Measurements from ENCODE around the gene ABR. TPM values are rescaled to one million over a fixed set of nuclear protein-coding genes. Genes with fewer than 3 reads are reported as not detected.
"Not testable (repeated sequence)": the region's sequence is repeated elsewhere in the genome, so short reads cannot be mapped to it uniquely, and the experiment has no call there.

ABR gene
- total and polyA plus RNA-seq, 2 donors: 17.7 to 37.6 TPM

DNA sequence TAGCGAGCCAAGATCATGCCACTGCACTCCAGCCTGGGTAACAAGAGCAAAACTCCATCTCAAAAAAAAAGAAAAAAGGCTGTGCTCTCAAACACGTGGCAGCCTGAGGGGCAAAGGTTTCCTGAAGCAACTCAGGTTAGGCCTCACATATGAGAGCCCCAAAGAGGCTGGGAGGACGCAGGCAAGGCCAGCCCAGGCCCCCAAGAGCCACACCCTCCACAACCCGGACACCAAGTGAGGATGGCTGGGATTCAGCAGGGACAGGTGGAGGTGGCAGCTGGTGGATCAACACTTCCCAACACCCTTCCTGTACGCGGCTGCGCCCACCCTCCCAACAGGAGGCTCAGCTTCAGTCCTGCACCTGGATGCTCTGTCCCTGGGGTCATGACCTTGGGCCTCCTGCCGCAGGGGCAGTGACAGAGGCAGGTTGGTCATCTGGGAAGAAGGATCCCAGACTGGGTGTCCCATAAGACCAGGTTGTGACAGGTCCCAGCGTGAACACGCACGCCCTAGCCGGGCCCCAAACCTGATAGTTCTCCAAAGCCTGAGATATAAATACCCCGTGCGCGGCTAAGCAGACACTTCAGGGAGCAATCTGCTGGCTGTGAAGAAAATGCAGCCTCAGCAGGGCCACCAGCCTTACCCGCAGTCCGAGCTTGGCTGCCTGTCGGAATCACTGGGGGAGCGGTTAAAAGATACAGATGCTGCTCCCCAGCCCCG is 104.7 kb downstream of the ABR start:
- no peak for DNase-seq (ENCODE audit: low read depth in 6 of 9, low spot score in 9 of 9)
- WGBS: 96% methylated on average over 20 of the region's 20 CpGs
- Histone ChIP-seq H3K27me3 (ENCODE audit: control insufficient read depth in 2 of 2, insufficient read depth in 1 of 2, low read length in 1 of 2) (no peaks in the 10 kb centered on the region), H3K36me3 (ENCODE audit: control insufficient read depth in 2 of 2, insufficient read depth in 2 of 2, low read length in 1 of 2) (peaks cover 8 to 25% of the 10 kb centered on the region in 2 donors), H3K4me1 (ENCODE audit: control insufficient read depth in 2 of 2, insufficient read depth in 2 of 2, low read length in 2 of 2) (no peaks in the 10 kb centered on the region), H3K27ac (ENCODE audit: low read depth in 1 of 2, low read length in 1 of 2) (no peak overlapping the region), H3K4me3 (ENCODE audit: low read length in 2 of 2) (no peak overlapping the region), H3K9me3 (ENCODE audit: control insufficient read depth in 2 of 2, insufficient read depth in 1 of 2, low read length in 1 of 2) (no peaks in the 10 kb centered on the region)

DNA sequence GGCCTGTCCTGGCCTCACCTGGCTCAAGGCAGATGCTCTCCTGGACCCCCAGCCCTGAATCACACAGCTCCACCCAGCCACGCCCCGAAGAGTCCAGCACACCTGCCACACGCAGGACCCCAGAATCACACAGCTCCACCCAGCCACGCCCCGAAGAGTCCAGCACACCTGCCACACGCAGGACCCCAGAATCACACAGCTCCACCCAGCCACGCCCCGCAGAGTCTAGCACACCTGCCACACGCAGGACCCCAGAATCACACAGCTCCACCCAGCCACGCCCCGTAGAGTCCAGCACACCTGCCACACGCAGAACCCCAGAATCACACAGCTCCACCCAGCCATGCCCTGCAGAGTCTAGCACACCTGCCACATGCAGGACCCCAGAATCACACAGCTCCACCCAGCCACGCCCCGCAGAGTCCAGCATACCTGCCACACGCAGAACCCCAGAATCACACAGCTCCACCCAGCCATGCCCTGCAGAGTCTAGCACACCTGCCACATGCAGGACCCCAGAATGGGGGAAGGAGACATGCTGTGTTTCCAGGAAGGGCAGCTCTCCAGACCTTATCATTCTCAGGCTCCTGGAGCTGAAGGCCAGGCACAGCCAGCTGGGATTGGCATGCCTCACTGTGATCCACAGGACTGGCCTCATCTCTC is 105.7 kb downstream of the ABR start:
- not testable (repeated sequence) for H3K4me1 ChIP-seq (ENCODE audit: control insufficient read depth in 2 of 2, insufficient read depth in 2 of 2, low read length in 2 of 2); H3K4me3 ChIP-seq (ENCODE audit: low read length in 2 of 2); H3K27me3 ChIP-seq (ENCODE audit: control insufficient read depth in 2 of 2, insufficient read depth in 1 of 2, low read length in 1 of 2); DNase-seq (ENCODE audit: low read depth in 6 of 9, low spot score in 9 of 9); H3K9me3 ChIP-seq (ENCODE audit: control insufficient read depth in 2 of 2, insufficient read depth in 1 of 2, low read length in 1 of 2); H3K27ac ChIP-seq (ENCODE audit: low read depth in 1 of 2, low read length in 1 of 2)
- peaks cover 6 to 27% of the 10 kb centered on the region in 2 donors for H3K36me3 ChIP-seq (ENCODE audit: control insufficient read depth in 2 of 2, insufficient read depth in 2 of 2, low read length in 1 of 2)
- 98% methylated on average over 15 of the region's 15 CpGs for WGBS

DNA sequence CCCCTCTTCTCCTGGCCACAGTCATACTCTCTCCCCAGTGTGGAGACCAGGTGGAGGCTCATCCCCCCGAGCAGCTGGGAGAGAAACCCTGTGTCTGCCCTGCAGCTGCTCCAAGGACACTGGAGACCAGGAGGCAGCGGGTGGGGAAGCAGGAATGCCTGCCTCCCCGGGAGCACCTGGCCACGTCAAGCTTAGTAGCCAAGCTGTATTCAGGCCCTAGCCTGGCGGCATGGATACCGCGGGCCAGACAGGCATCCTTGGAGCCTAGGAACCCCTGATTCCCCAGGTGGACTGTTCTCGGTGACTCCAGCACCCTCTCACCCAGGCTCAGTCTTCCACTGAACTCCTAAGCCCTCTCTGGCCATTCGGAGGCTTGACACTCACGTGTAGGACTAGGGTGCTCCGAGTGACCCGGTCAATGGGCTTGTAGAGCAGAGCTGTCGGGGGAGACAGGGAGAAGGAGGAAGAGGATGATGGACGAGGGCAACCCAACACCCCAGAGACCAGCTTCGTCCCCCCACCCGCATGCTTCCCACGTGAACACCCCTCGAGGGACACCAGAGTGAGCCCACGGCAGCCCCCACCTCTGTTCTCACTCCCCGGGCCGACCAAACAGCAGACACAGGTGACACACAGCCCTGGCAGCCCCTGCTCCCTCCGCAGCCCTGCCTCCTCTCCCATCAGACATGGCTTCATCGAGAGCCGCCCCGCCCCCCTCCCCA is 106.4 kb downstream of the ABR start:
- no peak for DNase-seq (ENCODE audit: low read depth in 6 of 9, low spot score in 9 of 9)
- peaks cover 0 to 1% of the 10 kb centered on the region in 2 donors for H3K9me3 ChIP-seq (ENCODE audit: control insufficient read depth in 2 of 2, insufficient read depth in 1 of 2, low read length in 1 of 2)
- no peaks in the 10 kb centered on the region for H3K4me1 ChIP-seq (ENCODE audit: control insufficient read depth in 2 of 2, insufficient read depth in 2 of 2, low read length in 2 of 2)
- 96% methylated on average over 25 of the region's 25 CpGs for WGBS
- H3K27ac ChIP-seq (ENCODE audit: low read depth in 1 of 2, low read length in 1 of 2): no peak overlapping the region
- H3K36me3 ChIP-seq (ENCODE audit: control insufficient read depth in 2 of 2, insufficient read depth in 2 of 2, low read length in 1 of 2): peaks cover 13 to 32% of the 10 kb centered on the region in 2 donors
- H3K4me3 ChIP-seq (ENCODE audit: low read length in 2 of 2): no peak overlapping the region
- H3K27me3 ChIP-seq (ENCODE audit: control insufficient read depth in 2 of 2, insufficient read depth in 1 of 2, low read length in 1 of 2): no peaks in the 10 kb centered on the region

DNA sequence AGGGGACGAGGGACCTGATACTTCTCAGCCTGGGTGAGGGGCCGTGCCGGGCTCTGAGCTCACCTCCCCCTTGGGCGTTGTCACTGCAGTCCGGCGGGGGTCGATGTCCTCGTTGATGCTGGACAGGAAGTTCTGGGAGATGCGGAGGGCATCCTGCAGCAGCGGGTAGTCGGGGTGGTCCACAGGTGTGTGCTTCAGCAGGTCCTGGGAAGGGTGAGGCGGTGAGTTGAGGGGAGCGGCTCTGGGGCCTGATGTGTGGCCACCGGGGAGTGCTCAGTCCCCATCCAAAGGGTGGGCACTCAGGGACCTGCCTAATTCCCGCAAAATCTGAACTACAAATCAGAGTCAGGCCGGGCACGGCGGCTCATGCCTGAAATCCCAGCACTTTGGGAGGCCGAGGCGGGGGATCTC is 107.2 kb downstream of the ABR start:
- Histone ChIP-seq H3K4me1 (ENCODE audit: control insufficient read depth in 2 of 2, insufficient read depth in 2 of 2, low read length in 2 of 2) (no peaks in the 10 kb centered on the region), H3K27me3 (ENCODE audit: control insufficient read depth in 2 of 2, insufficient read depth in 1 of 2, low read length in 1 of 2) (no peaks in the 10 kb centered on the region), H3K9me3 (ENCODE audit: control insufficient read depth in 2 of 2, insufficient read depth in 1 of 2, low read length in 1 of 2) (peaks cover 0 to 1% of the 10 kb centered on the region in 2 donors), H3K4me3 (ENCODE audit: low read length in 2 of 2) (no peak overlapping the region), H3K36me3 (ENCODE audit: control insufficient read depth in 2 of 2, insufficient read depth in 2 of 2, low read length in 1 of 2) (peaks cover 14 to 36% of the 10 kb centered on the region in 2 donors), H3K27ac (ENCODE audit: low read depth in 1 of 2, low read length in 1 of 2) (no peak overlapping the region)
- no peak for DNase-seq (ENCODE audit: low read depth in 6 of 9, low spot score in 9 of 9)
- 97% methylated on average over 20 of the region's 20 CpGs for WGBS

DNA sequence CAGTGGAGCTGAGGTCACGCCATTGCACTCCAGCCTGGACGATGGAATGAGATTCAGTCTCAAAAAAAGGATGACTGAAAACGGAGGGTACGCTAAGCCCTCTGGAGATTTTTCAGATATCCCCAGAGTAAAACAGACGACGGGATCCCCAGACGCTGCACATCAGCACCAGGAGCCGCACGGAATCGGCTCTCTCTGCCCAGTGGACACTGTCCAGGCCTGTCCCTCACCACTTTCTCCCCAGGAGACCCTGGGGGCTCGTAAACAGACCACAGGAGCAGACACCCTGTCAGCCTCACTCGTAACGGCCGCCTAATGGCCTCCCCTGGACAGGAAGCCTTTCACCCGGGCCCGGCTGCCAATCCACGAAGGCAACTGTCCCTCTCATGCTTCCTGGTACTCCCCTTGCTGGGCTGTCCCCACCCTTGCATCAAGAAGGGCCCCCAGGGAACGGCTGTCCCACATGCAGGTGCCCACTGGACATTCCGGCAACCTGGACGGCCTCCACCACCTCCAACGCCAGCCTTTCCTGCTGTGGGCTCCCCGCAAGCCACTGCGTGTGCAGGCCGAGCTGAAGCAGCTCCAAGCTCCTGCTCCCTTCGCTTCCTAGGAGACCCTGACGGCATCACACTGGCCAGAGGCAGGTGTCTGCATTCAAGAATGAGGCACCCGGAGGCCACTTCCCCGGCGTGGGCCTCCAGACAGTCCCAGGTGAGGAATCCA is 108.5 kb downstream of the ABR start:
- peaks cover 22 to 44% of the 10 kb centered on the region in 2 donors for H3K36me3 ChIP-seq (ENCODE audit: control insufficient read depth in 2 of 2, insufficient read depth in 2 of 2, low read length in 1 of 2)
- peaks cover 2 to 3% of the 10 kb centered on the region in 2 donors for H3K9me3 ChIP-seq (ENCODE audit: control insufficient read depth in 2 of 2, insufficient read depth in 1 of 2, low read length in 1 of 2)
- no peak for DNase-seq (ENCODE audit: low read depth in 6 of 9, low spot score in 9 of 9)
- no peak overlapping the region for H3K4me3 ChIP-seq (ENCODE audit: low read length in 2 of 2)
- no peak overlapping the region for H3K27ac ChIP-seq (ENCODE audit: low read depth in 1 of 2, low read length in 1 of 2)
- no peaks in the 10 kb centered on the region for H3K4me1 ChIP-seq (ENCODE audit: control insufficient read depth in 2 of 2, insufficient read depth in 2 of 2, low read length in 2 of 2)
- 98% methylated on average over 29 of the region's 29 CpGs for WGBS
- H3K27me3 ChIP-seq (ENCODE audit: control insufficient read depth in 2 of 2, insufficient read depth in 1 of 2, low read length in 1 of 2): no peaks in the 10 kb centered on the region

DNA sequence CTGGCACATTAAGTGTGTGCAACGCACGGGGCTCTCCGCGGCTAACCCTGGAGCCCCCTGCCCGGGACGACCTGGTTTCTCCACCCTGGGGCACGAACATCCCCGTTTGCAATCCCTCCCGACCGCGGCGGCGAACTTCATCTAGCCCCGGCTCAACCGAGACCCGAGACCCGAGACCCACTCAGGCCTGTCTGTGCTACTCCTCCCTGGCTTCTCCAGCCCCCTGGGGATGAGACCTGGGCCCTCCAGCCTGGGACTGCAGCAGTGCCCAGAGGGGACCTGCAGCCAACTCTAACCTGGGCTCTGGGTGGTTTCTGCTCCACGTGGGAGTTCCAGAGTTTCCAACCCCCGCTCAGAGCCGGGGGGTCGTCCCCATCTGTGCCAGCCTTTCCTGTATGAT is 109.4 kb downstream of the ABR start:
- WGBS: 94% methylated on average over 21 of the region's 21 CpGs
- Histone ChIP-seq H3K36me3 (ENCODE audit: control insufficient read depth in 2 of 2, insufficient read depth in 2 of 2, low read length in 1 of 2) (peaks cover 27 to 52% of the 10 kb centered on the region in 2 donors), H3K27ac (ENCODE audit: low read depth in 1 of 2, low read length in 1 of 2) (no peak overlapping the region), H3K27me3 (ENCODE audit: control insufficient read depth in 2 of 2, insufficient read depth in 1 of 2, low read length in 1 of 2) (no peaks in the 10 kb centered on the region), H3K9me3 (ENCODE audit: control insufficient read depth in 2 of 2, insufficient read depth in 1 of 2, low read length in 1 of 2) (peaks cover 2 to 10% of the 10 kb centered on the region in 2 donors), H3K4me3 (ENCODE audit: low read length in 2 of 2) (no peak overlapping the region), H3K4me1 (ENCODE audit: control insufficient read depth in 2 of 2, insufficient read depth in 2 of 2, low read length in 2 of 2) (no peaks in the 10 kb centered on the region)
- DNase-seq (ENCODE audit: low read depth in 6 of 9, low spot score in 9 of 9): no peak

DNA sequence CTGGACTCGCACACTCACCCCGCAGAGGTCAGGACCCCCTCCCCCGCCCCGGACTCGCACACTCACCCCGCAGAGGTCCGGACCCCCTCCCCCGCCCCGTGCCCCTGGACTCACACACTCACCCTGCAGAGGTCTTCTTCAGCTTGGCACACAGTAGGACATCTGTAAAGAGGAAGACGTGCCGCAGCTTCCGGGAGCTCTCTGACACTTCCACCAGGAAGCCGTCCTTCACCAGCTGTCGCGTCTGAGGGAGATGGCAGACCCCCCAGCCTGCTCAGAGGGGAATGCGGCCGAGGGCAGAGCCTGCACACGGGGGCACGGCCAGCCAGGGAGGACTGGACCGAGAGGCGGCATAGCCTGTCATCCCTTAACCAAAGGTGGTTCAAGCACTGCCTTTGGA is 109.9 kb downstream of the ABR start:
- 97% methylated on average over 21 of the region's 21 CpGs for WGBS
- no peaks in the 10 kb centered on the region for H3K4me1 ChIP-seq (ENCODE audit: control insufficient read depth in 2 of 2, insufficient read depth in 2 of 2, low read length in 2 of 2)
- H3K9me3 ChIP-seq (ENCODE audit: control insufficient read depth in 2 of 2, insufficient read depth in 1 of 2, low read length in 1 of 2): peaks cover 2 to 10% of the 10 kb centered on the region in 2 donors
- DNase-seq (ENCODE audit: low read depth in 6 of 9, low spot score in 9 of 9): no peak
- no peaks in the 10 kb centered on the region for H3K27me3 ChIP-seq (ENCODE audit: control insufficient read depth in 2 of 2, insufficient read depth in 1 of 2, low read length in 1 of 2)
- H3K36me3 ChIP-seq (ENCODE audit: control insufficient read depth in 2 of 2, insufficient read depth in 2 of 2, low read length in 1 of 2): peaks cover 28 to 54% of the 10 kb centered on the region in 2 donors
- H3K4me3 ChIP-seq (ENCODE audit: low read length in 2 of 2): no peak overlapping the region
- H3K27ac ChIP-seq (ENCODE audit: low read depth in 1 of 2, low read length in 1 of 2): no peak overlapping the region

DNA sequence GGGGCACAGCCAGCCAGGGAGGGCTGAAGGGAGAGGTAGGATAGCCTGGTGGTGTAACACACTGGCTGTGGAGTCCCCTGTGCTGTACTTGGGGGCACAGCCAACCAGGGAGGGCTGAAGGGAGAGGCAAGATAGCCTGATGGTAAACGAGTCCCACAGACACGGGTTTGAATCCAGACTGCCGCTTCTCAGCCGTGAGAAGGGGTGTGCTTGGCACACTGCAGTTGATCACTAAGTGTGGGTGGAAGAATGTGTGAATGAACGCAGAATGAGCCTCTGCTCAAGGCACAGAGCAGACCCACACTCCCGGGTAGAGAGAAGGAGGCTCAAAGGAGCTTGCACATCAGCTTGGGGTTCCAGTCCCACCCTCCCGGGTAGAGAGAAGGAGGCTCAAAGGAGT is 111.4 kb downstream of the ABR start:
- H3K4me3 ChIP-seq (ENCODE audit: low read length in 2 of 2): no peak overlapping the region
- H3K4me1 ChIP-seq (ENCODE audit: control insufficient read depth in 2 of 2, insufficient read depth in 2 of 2, low read length in 2 of 2): no peaks in the 10 kb centered on the region
- 98% methylated on average over 7 of the region's 7 CpGs for WGBS
- no peaks in the 10 kb centered on the region for H3K27me3 ChIP-seq (ENCODE audit: control insufficient read depth in 2 of 2, insufficient read depth in 1 of 2, low read length in 1 of 2)
- peaks cover 28 to 53% of the 10 kb centered on the region in 2 donors for H3K36me3 ChIP-seq (ENCODE audit: control insufficient read depth in 2 of 2, insufficient read depth in 2 of 2, low read length in 1 of 2)
- DNase-seq (ENCODE audit: low read depth in 6 of 9, low spot score in 9 of 9): no peak
- H3K27ac ChIP-seq (ENCODE audit: low read depth in 1 of 2, low read length in 1 of 2): no peak overlapping the region
- peaks cover 2 to 10% of the 10 kb centered on the region in 2 donors for H3K9me3 ChIP-seq (ENCODE audit: control insufficient read depth in 2 of 2, insufficient read depth in 1 of 2, low read length in 1 of 2)
